ENCODE results near the gene DNAAF8. TPM values are rescaled to one million over a fixed set of nuclear protein-coding genes. Genes with fewer than 3 reads are reported as not detected.

The DNAAF8 gene
- total RNA-seq (2022; extraction: Qiagen RNA extraction), result 0.87 to 2.6 TPM (median 1.6 TPM) in 5 replicates

DNA sequence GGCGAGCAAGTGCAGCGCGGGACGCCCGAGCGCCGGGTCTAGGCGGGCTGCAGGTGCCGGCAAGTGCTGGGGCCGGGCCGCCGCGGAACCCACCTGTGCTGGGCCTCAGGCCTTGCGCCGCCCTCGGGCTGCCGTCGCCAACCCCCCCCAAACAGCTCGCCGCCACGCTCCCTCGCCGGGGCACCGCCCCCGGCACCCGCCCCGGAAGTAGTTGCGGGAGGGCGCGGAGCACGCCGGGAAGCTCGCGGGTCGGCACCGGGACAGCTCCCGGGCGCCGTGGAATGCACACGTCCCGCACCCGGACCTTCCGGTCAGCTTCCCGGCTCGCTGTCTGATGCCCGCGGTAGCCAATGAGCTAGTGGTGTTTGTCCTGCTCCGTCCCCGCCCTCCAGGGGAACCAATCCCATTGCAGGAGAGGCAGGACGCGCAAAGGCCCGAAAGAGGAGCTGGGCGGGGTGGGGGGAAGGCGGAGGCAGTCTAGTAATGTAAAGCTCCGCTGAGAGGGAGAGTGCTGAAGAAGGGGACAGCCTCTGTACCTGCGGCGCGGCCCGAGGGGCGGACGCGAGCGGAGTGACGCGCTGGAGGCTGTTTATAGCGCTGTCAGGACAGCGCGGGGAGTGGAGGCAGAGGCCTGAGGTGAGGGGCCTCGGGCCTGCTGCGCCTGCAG lies at the start of gene DNAAF8, which contains the start of gene ANKS3:
Gene DNAAF8, plus strand, starts transcription at position 475 of the 667 bp plus-strand sequence. CDS start 1,978 bp downstream, outside the sequence.
Gene ANKS3, minus strand, starts transcription at position 209 of the 667 bp plus-strand sequence. CDS start 4,122 bp downstream, outside the sequence.

DNA sequence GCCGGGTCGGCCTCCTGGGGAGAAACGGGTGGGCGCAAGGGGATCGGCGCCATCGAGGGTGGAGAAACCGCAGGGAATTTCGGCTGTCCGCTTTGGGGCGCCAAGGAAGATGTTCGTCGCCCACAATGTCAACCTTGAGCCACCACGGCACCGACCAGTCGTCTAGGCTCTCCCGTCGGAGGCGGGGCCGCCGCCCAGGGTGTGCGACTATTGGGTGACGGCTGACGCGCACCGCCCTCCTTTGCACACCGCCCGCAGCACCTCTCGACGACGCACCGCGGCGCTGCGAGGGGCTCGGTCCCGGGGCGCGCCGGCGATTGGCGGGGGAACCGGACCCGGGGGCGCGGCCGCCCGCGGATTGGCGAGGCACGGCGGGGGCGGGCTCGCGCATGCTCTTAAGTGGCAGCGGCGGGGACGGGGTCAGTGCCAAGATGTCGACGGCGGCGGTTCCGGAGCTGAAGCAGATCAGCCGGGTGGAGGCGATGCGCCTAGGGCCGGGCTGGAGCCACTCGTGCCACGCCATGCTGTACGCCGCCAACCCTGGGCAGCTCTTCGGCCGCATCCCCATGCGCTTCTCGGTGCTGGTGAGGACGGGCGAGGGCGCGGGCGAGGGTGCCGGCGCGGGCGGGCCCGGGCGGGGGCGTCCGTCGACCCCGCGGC lies 40.9 kb upstream of the DNAAF8 start, which contains the start of gene NUDT16L1:
Gene NUDT16L1, plus strand, starts transcription at position 267 of the 660 bp plus-strand sequence. Its CDS starts 165 bp downstream, at position 432.

DNA sequence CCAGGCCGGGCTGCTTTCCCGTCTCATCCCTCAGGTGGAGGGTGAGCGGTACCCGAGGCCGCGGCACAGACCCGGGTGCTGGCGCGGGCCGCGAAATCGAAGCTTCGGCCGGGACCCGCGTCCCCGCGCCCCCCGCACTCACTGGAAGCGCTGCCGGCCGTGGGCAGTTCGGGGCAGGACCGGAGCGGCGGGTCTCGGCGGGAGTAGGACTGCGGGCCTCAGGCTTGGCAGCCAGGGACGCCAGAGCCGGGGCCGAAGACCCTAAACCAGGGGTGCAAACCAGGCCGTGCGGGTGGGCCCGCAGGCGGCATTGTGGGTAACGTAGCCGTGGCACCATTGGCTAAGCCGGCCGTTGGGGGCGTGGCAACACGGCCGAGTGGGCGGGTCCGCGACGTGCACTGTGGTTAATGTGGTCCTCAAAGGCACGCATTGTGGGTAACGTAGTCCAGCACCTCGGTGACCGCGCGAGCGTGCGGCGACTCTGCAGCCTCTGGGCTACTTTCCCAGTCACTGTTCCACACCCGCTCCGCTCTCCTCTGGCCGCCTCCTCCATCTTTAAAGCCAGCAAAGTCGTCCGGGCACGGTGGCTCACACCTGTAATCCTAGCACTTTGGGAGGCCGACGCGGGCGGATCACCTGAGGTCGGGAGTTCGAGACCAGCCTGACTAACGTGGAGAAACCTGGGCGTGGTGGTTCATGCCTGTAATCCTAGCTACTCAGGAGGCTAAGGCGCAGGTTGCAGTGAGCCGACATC lies 32.7 kb downstream of the DNAAF8 start, which contains the start of gene ZNF500:
Gene ZNF500, minus strand, starts transcription at position 288 of the 754 bp plus-strand sequence. CDS start 1,184 bp downstream, outside the sequence.

DNA sequence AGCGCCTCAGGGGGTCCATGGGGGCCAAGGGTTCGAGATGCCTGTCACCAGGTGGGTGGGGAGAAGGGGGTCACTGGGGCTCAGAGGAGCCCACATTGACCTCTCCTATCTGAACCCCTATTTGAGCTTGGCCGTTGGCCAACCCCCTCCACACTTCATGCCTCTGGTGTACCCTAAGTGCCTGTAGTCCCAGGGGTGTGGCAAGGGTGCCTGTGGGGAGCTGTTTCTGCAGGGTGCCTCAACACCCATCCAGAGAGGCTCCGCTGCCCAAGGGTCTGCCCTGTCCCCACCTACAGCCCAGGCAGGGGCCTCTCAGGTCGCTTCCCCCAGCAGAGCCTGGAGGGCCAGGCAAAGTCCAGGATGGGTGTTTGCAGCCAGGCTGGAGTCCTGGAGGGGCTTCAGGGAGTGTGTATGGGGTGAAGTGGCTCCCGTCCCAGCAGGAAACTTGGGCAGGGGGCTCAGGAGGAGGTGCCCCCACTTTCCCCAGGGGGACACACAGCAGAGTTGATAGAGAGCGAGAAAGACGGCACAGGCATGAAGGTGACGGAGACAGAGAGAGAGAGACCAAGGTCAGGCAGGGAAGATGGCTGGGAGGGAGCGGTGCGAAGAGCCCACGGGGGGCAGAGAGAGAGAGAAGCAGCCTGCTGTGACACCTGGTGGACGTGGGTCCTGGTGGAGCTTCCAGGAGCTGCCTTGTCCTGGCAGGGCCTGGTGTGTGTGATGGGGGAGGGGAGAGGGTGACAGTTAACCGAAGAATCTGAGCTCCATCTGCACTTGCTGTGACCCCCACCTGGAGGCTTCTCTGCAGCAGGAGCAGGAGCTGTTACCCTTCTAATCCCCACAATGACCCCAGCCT lies 53.5 kb downstream of the DNAAF8 start, which contains the start of gene SEPTIN12:
Gene SEPTIN12, minus strand, starts transcription at position 719 of the 856 bp plus-strand sequence. Its CDS starts 700 bp downstream, at position 19.

DNA sequence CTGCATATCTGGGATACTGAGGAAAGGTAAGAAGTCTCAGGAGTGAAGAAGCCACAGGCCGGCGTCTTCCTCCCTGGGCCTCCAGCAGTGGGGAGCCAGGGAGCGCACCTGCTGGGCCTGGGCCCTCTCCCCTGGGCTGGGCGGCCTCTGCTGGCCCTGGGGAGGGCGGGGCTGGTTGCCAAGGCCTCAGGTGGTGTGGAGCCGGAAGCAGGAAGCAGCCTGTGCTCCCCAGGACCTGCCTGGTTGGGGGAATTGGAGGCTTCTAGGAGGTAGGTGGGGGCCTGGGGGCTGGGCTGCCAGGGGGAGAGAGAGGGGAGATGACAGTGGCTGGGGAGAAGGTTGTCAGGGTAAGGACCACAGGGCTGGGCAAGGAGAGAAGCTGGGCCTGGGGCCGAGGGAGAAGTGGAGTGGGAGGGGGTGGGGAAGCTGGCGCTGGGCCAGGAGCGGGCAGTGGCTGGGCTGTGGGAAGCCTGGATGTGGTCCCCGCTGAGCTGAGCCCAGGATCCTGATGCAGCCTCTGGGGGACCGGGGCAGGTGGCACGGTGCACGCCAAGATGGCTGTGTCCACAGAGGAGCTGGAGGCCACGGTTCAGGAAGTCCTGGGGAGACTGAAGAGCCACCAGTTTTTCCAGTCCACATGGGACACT lies 61.0 kb downstream of the DNAAF8 start, which contains the start of gene SMIM22:
Gene SMIM22, plus strand, starts transcription at position 189 of the 647 bp plus-strand sequence. Its CDS starts 366 bp downstream, at position 555.

Other genes with a start within 250 kb of the DNAAF8 start
- gene CDIP1, start 195.8 kb upstream of the DNAAF8 start, total RNA-seq (2022; extraction: Qiagen RNA extraction), result 12.4 to 15.9 TPM (median 13.8 TPM) in 5 replicates
- gene C16orf96, start 178.2 kb upstream of the DNAAF8 start, total RNA-seq (2022; extraction: Qiagen RNA extraction), result 0.03 to 0.06 TPM (median 0.05 TPM) in 3 of 5 replicates, not detected in the others
- 36.4 to 66.1 TPM (median 59.6 TPM) in 5 replicates for gene UBALD1, start 119.6 kb upstream of the DNAAF8 start, total RNA-seq (2022; extraction: Qiagen RNA extraction)
- 34.3 to 43.9 TPM (median 40.1 TPM) in 5 replicates for gene MGRN1, start 109.7 kb upstream of the DNAAF8 start, total RNA-seq (2022; extraction: Qiagen RNA extraction)
- gene NUDT16L1, start 41.0 kb upstream of the DNAAF8 start, total RNA-seq (2022; extraction: Qiagen RNA extraction), result 15.8 to 26.7 TPM (median 25.1 TPM) in 5 replicates
- 21.0 to 28.8 TPM (median 27.7 TPM) in 5 replicates for gene ANKS3, start 266 bp upstream of the DNAAF8 start, total RNA-seq (2022; extraction: Qiagen RNA extraction)
- gene ZNF500, start 32.6 kb downstream of the DNAAF8 start, total RNA-seq (2022; extraction: Qiagen RNA extraction), result 6.4 to 9.1 TPM (median 8.4 TPM) in 5 replicates
- not detected in 5 replicates for gene SEPTIN12, start 53.8 kb downstream of the DNAAF8 start, total RNA-seq (2022; extraction: Qiagen RNA extraction)
- not detected in 5 replicates for gene SMIM22, start 60.8 kb downstream of the DNAAF8 start, total RNA-seq (2022; extraction: Qiagen RNA extraction)
- gene ROGDI, start 68.1 kb downstream of the DNAAF8 start, total RNA-seq (2022; extraction: Qiagen RNA extraction), result 10.6 to 17.8 TPM (median 13.9 TPM) in 5 replicates
- 32.9 to 43.4 TPM (median 40.3 TPM) in 5 replicates for gene GLYR1, start 112.8 kb downstream of the DNAAF8 start, total RNA-seq (2022; extraction: Qiagen RNA extraction)
- gene UBN1, start 112.9 kb downstream of the DNAAF8 start, total RNA-seq (2022; extraction: Qiagen RNA extraction), result 23.7 to 29.7 TPM (median 27.9 TPM) in 5 replicates
- gene PPL, start 202.6 kb downstream of the DNAAF8 start, total RNA-seq (2022; extraction: Qiagen RNA extraction), result 3.4 to 4.6 TPM (median 3.8 TPM) in 5 replicates
- 0.02 to 0.10 TPM (median 0.03 TPM) in 3 of 5 replicates, not detected in the others for gene SEC14L5, start 223.8 kb downstream of the DNAAF8 start, total RNA-seq (2022; extraction: Qiagen RNA extraction)